ENCODE measurements around the gene NOP58. TPM values are rescaled to one million over a fixed set of nuclear protein-coding genes. Genes with fewer than 3 reads are reported as not detected.

The NOP58 gene
- total RNA-seq, 1 experiment from 2014 or later = 136 TPM

DNA sequence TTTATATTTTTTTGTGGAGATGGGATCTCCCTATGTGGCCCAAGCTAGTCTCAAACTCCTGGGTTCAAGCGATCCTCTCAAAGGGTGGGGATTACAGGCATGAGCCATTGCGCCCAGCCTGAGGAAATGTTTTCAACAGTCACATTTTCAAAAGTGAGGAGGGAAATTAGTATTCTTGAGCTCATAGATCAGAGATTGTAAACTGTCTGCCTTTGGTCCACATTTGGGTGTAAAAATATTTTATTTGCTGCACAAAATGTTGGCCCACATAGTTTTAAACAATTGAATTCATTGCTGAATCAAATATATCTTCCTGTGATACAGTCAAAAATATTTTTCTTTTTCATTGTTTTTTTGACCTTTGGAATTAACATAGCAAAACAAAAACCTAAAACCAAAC, 48.6 kb downstream of the NOP58 start:
- no peaks in the 10 kb centered on the region for H3K79me2 ChIP-seq (ENCODE audit: insufficient read depth, low read length)
- no peak overlapping the region for H3K4me3 ChIP-seq (replicated peaks in 1 of 2; ENCODE audit: low read depth in 1 of 2, low read length in 2 of 2)
- POLR2A ChIA-PET = no interaction called here
- intact Hi-C loops (cut with micrococcal nuclease) = no loop called here
- H3K4me2 ChIP-seq (ENCODE audit: low read length) = no peak overlapping the region
- RAD21 ChIA-PET (ENCODE audit: low non-redundant PET in 1 of 2, low total read pairs in 2 of 2, uncharacterized antibody in 2 of 2, unreplicated experiment in 2 of 2) = no interaction called here
- no peak overlapping the region for H2AFZ ChIP-seq (ENCODE audit: low read depth, low read length, poor library complexity, severe bottlenecking)
- CTCF ChIA-PET = no interaction called here
- no peaks in the 10 kb centered on the region for H3K9me2 ChIP-seq (ENCODE audit: insufficient read depth)
- H3K27ac ChIP-seq (ENCODE audit: low read depth, low read length) = no peak overlapping the region
- no peak for TF ChIP-seq YY1 (IDR thresholded peaks at IDR 0.05; ENCODE audit: extremely low read depth, insufficient replicate concordance, low read depth, low read length)
- no peak for TF ChIP-seq ZBTB33 (IDR thresholded peaks at IDR 0.05; ENCODE audit: extremely low read depth, insufficient replicate concordance, low read length)
- no peak for TF ChIP-seq ZNF274 (IDR thresholded peaks at IDR 0.05; ENCODE audit: low read depth, low read length)
- no peak for TF ChIP-seq EGR1 (IDR thresholded peaks at IDR 0.05; ENCODE audit: low read depth)
- no peak for TF ChIP-seq TCF7L2 (IDR thresholded peaks at IDR 0.05; ENCODE audit: borderline replicate concordance, extremely low read depth, insufficient read depth, insufficient read length)
- TF ChIP-seq, protein P1, sequence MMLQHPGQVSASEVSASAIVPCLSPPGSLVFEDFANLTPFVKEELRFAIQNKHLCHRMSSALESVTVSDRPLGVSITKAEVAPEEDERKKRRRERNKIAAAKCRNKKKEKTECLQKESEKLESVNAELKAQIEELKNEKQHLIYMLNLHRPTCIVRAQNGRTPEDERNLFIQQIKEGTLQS (IDR thresholded peaks at IDR 0.05) = no peak
- TF ChIP-seq CEBPB (IDR thresholded peaks at IDR 0.05; ENCODE audit: low read depth) = no peak
- no peak for TF ChIP-seq RAD21 (IDR thresholded peaks at IDR 0.05; ENCODE audit: low read depth)
- no peak for TF ChIP-seq CBX3 (IDR thresholded peaks at IDR 0.05; ENCODE audit: low read depth)
- TF ChIP-seq, protein P2, sequence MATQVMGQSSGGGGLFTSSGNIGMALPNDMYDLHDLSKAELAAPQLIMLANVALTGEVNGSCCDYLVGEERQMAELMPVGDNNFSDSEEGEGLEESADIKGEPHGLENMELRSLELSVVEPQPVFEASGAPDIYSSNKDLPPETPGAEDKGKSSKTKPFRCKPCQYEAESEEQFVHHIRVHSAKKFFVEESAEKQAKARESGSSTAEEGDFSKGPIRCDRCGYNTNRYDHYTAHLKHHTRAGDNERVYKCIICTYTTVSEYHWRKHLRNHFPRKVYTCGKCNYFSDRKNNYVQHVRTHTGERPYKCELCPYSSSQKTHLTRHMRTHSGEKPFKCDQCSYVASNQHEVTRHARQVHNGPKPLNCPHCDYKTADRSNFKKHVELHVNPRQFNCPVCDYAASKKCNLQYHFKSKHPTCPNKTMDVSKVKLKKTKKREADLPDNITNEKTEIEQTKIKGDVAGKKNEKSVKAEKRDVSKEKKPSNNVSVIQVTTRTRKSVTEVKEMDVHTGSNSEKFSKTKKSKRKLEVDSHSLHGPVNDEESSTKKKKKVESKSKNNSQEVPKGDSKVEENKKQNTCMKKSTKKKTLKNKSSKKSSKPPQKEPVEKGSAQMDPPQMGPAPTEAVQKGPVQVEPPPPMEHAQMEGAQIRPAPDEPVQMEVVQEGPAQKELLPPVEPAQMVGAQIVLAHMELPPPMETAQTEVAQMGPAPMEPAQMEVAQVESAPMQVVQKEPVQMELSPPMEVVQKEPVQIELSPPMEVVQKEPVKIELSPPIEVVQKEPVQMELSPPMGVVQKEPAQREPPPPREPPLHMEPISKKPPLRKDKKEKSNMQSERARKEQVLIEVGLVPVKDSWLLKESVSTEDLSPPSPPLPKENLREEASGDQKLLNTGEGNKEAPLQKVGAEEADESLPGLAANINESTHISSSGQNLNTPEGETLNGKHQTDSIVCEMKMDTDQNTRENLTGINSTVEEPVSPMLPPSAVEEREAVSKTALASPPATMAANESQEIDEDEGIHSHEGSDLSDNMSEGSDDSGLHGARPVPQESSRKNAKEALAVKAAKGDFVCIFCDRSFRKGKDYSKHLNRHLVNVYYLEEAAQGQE (IDR thresholded peaks at IDR 0.05; ENCODE audit: low read depth) = no peak
- no peak for TF ChIP-seq SP1 (IDR thresholded peaks at IDR 0.05; ENCODE audit: low read depth)
- no peak for TF ChIP-seq FOSL1 (IDR thresholded peaks at IDR 0.05; ENCODE audit: low read depth)
- no peak for TF ChIP-seq EZH2phosphoT487 (IDR thresholded peaks at IDR 0.05; ENCODE audit: borderline replicate concordance)
- no peak for TF ChIP-seq ZFX (IDR thresholded peaks at IDR 0.05)
- TF ChIP-seq, protein P3, sequence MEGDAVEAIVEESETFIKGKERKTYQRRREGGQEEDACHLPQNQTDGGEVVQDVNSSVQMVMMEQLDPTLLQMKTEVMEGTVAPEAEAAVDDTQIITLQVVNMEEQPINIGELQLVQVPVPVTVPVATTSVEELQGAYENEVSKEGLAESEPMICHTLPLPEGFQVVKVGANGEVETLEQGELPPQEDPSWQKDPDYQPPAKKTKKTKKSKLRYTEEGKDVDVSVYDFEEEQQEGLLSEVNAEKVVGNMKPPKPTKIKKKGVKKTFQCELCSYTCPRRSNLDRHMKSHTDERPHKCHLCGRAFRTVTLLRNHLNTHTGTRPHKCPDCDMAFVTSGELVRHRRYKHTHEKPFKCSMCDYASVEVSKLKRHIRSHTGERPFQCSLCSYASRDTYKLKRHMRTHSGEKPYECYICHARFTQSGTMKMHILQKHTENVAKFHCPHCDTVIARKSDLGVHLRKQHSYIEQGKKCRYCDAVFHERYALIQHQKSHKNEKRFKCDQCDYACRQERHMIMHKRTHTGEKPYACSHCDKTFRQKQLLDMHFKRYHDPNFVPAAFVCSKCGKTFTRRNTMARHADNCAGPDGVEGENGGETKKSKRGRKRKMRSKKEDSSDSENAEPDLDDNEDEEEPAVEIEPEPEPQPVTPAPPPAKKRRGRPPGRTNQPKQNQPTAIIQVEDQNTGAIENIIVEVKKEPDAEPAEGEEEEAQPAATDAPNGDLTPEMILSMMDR (IDR thresholded peaks at IDR 0.05 in 2 of 3, conservative IDR thresholded peaks at IDR 0.05 in 1 of 3; ENCODE audit: borderline replicate concordance in 1 of 3, insufficient read depth in 1 of 3, low read depth in 2 of 3, low read length in 2 of 3) = no peak
- no peak for TF ChIP-seq SRF (IDR thresholded peaks at IDR 0.05; ENCODE audit: low read depth)
- TF ChIP-seq SIN3A (IDR thresholded peaks at IDR 0.05; ENCODE audit: low read depth) = no peak
- TF ChIP-seq, protein P4, sequence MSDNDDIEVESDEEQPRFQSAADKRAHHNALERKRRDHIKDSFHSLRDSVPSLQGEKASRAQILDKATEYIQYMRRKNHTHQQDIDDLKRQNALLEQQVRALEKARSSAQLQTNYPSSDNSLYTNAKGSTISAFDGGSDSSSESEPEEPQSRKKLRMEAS (IDR thresholded peaks at IDR 0.05) = no peak
- no peak for TF ChIP-seq EZH2 (IDR thresholded peaks at IDR 0.05)
- H3K36me3 ChIP-seq (ENCODE audit: control insufficient read depth in 1 of 2, insufficient read depth in 2 of 2, low read length in 2 of 2) = 0 out of 4 replicates have a peak, but pooled peaks cover 0 to 5% of the 10 kb centered on the region in 2 experiments
- DNase-seq (ENCODE audit: low read depth, low spot score) (no peak), ATAC-seq (no peak)
- H4K20me1 ChIP-seq (ENCODE audit: insufficient read depth) = no peaks in the 10 kb centered on the region
- no peaks in the 10 kb centered on the region for H3K27me3 ChIP-seq (ENCODE audit: insufficient read depth, low read length)
- no peaks in the 10 kb centered on the region for H3K9me3 ChIP-seq (ENCODE audit: control insufficient read depth in 1 of 2, insufficient read depth in 1 of 2, low read depth in 1 of 2, low read length in 2 of 2)
- H3K9ac ChIP-seq (ENCODE audit: low read length) = no peak overlapping the region
- BruUV-seq (replicated peaks) = no TSS peak
- peaks cover 13 to 15% of the 10 kb centered on the region in 2 experiments for H3K4me1 ChIP-seq (ENCODE audit: control insufficient read depth in 1 of 2, insufficient read depth in 2 of 2, low read length in 2 of 2)

All from HCT116 (cell line).